ENCODE data around the gene HNRNPAB. TPM values are rescaled to one million over a fixed set of nuclear protein-coding genes. Genes with fewer than 3 reads are reported as not detected.

Gene HNRNPAB
- total RNA-seq: 52.8 and 63.5 TPM in 2 replicates

DNA sequence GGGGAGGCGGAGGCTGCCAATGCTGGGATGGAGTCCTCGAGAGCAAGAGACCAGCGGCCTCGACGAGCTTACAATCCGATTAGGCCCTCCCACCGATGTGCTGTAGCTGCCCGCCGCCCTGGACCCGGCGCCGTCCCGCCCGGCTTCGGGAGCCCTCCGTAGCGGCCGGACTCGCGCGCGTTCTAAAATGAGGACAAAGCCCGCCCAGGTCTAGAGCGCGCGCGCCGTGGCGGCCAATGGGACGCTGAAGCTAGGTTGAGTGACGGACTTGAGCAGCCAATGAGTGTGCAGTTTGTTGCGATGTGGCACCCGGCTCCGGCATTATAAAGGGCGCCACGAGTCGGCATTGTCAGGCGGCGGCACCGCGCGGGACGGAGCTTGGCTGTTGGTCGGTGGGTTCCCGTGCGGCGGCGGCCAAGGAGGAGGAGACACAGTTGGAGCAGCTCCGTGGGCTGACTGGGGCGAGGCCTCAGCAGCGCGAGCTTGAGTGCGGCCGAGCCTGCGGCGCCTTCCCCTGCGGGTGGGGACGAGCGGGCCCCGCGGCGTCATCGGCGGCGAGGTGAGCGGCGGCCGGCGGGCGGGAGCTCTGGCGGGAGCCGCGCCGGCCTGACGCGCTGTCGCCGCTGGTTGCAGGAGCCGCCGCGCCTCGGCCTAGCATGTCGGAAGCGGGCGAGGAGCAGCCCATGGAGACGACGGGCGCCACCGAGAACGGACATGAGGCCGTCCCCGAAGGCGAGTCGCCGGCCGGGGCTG lies at the start of gene HNRNPAB:
Gene HNRNPAB, plus strand, starts transcription at position 352 of the 753 bp plus-strand sequence. Its CDS starts 305 bp downstream, at position 657.
- TF ChIP-seq, protein P1, sequence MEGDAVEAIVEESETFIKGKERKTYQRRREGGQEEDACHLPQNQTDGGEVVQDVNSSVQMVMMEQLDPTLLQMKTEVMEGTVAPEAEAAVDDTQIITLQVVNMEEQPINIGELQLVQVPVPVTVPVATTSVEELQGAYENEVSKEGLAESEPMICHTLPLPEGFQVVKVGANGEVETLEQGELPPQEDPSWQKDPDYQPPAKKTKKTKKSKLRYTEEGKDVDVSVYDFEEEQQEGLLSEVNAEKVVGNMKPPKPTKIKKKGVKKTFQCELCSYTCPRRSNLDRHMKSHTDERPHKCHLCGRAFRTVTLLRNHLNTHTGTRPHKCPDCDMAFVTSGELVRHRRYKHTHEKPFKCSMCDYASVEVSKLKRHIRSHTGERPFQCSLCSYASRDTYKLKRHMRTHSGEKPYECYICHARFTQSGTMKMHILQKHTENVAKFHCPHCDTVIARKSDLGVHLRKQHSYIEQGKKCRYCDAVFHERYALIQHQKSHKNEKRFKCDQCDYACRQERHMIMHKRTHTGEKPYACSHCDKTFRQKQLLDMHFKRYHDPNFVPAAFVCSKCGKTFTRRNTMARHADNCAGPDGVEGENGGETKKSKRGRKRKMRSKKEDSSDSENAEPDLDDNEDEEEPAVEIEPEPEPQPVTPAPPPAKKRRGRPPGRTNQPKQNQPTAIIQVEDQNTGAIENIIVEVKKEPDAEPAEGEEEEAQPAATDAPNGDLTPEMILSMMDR (IDR thresholded peaks at IDR 0.05; ENCODE audit: insufficient read depth, low read depth, low read length): no peak
- DNase-seq (ENCODE audit: low read depth): peak; percentile 98
- peak within 1 kb of the TSS; percentile 74 for H3K4me3 ChIP-seq (ENCODE audit: low read depth, low read length)

DNA sequence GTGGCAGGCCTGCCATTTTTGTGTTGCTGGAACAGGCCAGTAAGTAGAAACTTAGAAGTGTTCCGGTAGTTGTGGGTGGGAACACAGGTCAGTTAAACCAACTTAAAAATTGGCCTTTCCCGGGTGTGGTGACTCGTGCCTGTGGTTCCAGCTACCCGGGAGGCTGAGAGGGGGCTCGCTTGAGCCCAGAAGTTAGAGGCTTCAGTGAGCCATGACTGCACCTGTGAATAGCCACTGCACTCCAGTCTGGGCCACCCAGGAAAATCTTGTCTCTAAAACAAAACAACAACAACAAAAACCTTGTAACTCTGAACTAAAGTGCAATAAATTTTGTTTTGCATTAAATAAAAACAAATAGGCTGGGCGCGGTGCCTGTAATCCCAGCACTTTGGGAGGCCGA lies 49.3 kb upstream of the HNRNPAB start:
- DNase-seq (ENCODE audit: low read depth): no peak
- TF ChIP-seq, protein P1 (IDR thresholded peaks at IDR 0.05; ENCODE audit: insufficient read depth, low read depth, low read length): no peak
- no peak overlapping the region for H3K4me3 ChIP-seq (ENCODE audit: low read depth, low read length)

DNA sequence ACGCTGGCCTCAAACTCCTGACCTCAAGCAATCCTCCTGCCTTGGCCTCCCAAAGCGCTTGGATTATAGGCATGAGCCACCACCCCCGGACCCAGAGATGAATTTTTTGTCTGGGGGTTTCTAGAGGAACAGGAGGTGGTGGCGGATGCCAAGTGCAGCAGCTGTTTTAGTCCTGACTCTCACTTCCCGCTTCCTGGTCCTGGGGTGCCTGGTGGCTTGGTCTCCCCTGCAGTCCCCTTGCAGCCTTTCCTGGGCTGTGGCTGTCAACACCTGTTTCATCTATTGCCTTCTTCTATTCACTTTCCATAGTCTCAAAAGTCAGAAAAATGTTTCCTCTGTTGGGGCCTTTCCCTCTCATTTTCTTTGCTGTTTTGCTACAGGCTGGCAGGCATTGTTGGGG lies 44.2 kb upstream of the HNRNPAB start:
- TF ChIP-seq, protein P1 (IDR thresholded peaks at IDR 0.05; ENCODE audit: insufficient read depth, low read depth, low read length): no peak
- no peak overlapping the region for H3K4me3 ChIP-seq (ENCODE audit: low read depth, low read length)
- DNase-seq (ENCODE audit: low read depth): no peak

DNA sequence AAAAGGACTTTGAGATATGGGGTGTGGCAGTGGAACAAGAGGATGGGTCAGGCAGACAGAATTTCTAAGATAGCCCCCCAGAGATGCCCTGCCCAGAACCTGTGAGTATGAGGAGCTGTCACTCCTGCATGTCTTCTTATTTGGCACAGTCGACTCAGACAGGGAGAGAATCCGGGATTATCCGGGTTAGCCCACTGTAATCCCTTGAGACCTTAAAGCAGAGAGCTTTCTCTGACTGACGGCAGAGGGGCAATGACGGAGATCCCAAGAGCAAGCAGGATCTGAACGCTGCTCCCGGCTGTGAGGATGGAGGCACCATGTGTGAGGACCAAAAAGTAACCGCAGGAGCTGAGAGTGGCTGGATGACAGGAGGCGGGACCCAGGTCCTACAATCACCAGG lies 41.9 kb upstream of the HNRNPAB start:
- no peak overlapping the region for H3K4me3 ChIP-seq (ENCODE audit: low read depth, low read length)
- TF ChIP-seq, protein P1 (IDR thresholded peaks at IDR 0.05; ENCODE audit: insufficient read depth, low read depth, low read length): no peak
- DNase-seq (ENCODE audit: low read depth): no peak

DNA sequence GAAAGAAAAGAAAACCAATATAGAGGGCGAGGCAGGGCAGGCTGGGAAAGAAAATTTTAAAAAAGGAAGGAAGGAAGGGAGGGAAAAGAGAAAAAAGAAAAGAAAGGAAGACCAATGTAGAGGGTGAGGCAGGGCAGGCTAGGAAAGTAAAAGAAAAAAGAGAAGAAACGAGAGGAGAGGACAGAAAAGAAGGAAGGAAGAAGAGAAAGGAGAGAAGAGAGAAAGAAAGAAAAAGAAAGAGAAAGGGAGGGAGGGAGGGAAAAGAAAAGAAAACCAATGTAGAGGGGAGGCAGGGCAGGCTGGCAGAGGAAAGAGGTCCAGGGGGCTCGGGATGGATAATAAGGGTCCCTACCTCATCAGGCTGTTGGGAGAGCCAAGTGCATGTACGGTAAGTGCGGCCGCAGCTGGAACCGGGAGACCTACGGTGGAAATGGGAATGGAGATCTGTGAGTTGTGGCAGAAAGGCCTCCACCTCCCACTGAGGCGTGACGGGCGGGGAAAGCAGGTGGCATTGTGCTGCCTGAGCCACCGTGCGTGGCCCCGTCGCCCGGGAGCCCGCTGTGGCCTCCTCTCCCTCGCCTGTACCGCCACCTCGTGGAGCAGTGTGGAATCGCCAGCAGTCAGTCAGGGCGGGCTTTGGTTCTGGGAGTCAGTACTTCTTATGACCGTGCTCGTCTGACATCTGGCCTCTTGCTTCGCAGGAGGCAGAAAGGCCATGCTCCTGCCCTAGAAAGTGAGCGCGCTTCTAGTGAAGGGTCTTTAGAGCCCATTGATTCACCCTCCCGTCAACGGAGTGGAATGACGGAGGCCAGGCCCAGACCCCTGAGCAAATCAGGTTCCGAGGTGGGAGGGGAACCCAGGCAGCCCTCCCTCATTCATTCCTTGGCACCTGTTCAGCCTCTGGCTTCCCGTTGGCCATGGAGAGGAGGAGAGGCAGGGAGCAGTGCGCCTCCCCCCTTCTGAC lies 40.3 kb upstream of the HNRNPAB start:
- DNase-seq (ENCODE audit: low read depth): peak; percentile 62
- TF ChIP-seq, protein P1 (IDR thresholded peaks at IDR 0.05; ENCODE audit: insufficient read depth, low read depth, low read length): peak; percentile 99
- H3K4me3 ChIP-seq (ENCODE audit: low read depth, low read length): no peak overlapping the region

DNA sequence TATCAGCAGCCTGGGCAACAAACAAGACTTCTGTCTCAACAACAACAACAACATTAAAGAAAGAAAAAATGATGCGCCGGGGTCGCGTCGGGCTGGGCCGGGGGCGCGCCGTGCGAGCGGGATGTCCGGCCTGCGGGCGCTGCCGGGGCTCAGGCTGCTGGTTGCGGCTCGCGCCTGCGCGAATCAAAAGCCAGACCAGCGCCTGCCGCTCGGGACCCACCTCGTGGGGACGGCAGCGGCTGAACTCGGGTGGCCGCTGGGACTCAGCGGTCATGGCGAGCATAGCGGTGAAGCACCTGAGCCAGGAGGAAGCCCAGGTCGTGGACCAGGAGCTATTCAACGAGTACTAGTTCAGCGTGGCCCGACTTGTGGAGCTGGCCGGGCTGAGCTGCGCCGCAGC lies 38.8 kb upstream of the HNRNPAB start:
- DNase-seq (ENCODE audit: low read depth): no peak
- TF ChIP-seq, protein P1 (IDR thresholded peaks at IDR 0.05; ENCODE audit: insufficient read depth, low read depth, low read length): no peak
- H3K4me3 ChIP-seq (ENCODE audit: low read depth, low read length): peak overlapping the region; percentile 32
